GM18499 (cell line): ENCODE data around the gene PA2G4.
"Not testable (repeated sequence)": the region's sequence is repeated elsewhere in the genome, so short reads cannot be mapped to it uniquely, and the experiment has no call there.

Source experiments
- ATAC-seq: cut with Tn5 transposase; IDR thresholded peaks from one replicate; pipeline ENCODE4 v1.9.1; 2021; ENCODE audit warnings: moderate number of reproducible peaks; ENCODE audit not compliant: insufficient read depth, unreplicated experiment

Gene PA2G4

DNA sequence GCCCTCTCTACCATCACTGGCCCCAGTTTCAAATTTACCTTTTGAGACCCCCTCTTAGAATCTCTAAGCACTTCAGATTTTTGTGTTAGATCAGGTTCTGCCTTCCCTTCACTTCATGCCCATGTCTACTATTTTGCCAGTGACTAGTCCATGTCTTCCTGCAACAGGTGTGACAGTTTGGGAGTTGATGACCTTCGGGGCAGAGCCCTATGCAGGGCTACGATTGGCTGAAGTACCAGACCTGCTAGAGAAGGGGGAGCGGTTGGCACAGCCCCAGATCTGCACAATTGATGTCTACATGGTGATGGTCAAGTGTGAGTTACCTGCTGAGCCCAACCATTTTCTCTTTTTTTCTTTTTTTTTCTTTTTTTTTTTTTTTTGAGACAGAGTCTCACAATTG is 5.8 kb upstream of the PA2G4 start:
- no peak for ATAC-seq

- no peak for ATAC-seq
Observed at GRCh38 chr12:56099787-56100186, 4.6 kb upstream of the PA2G4 start.

DNA sequence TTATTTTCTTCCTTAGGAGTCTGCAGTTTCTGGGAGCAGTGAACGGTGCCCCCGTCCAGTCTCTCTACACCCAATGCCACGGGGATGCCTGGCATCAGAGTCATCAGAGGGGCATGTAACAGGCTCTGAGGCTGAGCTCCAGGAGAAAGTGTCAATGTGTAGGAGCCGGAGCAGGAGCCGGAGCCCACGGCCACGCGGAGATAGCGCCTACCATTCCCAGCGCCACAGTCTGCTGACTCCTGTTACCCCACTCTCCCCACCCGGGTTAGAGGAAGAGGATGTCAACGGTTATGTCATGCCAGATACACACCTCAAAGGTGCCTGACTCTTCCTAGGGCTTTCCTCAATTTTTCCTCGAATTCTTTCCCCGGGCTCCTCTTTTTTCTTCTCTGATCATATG is 3.3 kb upstream of the PA2G4 start:
- ATAC-seq = no peak

GRCh38 chr12:56102683-56103065 is 1.7 kb upstream of the PA2G4 start:
- no peak for ATAC-seq

DNA sequence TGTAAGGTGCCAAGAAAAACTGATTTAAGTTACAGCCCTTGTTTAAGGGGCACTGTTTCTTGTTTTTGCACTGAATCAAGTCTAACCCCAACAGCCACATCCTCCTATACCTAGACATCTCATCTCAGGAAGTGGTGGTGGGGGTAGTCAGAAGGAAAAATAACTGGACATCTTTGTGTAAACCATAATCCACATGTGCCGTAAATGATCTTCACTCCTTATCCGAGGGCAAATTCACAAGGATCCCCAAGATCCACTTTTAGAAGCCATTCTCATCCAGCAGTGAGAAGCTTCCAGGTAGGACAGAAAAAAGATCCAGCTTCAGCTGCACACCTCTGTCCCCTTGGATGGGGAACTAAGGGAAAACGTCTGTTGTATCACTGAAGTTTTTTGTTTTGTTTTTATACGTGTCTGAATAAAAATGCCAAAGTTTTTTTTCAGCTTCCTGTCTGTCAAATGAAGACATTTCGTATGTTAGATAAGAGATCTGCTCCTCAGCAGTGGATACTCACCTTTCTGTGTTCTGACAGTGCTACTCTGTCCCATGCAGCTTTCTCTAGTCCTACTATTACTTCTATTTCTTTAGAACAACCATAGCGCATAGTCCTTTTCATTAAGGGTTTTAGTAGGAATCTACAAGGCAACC is 1.2 kb upstream of the PA2G4 start:
- no peak for ATAC-seq

DNA sequence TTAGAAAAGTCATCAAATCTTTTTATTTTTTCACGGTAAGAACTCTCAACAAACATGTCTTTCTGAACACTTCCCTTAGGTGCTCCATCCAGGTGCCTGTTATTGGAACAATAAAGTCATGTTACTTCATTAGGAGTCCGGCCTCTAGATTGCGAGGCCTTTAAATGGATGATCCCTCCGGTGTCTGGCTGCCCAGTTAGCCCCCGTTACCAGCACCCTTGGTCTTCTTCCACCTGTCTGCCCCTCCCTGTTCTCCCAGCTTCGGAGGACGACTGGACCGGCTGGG is 593 bp upstream of the PA2G4 start:
- ATAC-seq = no peak

DNA sequence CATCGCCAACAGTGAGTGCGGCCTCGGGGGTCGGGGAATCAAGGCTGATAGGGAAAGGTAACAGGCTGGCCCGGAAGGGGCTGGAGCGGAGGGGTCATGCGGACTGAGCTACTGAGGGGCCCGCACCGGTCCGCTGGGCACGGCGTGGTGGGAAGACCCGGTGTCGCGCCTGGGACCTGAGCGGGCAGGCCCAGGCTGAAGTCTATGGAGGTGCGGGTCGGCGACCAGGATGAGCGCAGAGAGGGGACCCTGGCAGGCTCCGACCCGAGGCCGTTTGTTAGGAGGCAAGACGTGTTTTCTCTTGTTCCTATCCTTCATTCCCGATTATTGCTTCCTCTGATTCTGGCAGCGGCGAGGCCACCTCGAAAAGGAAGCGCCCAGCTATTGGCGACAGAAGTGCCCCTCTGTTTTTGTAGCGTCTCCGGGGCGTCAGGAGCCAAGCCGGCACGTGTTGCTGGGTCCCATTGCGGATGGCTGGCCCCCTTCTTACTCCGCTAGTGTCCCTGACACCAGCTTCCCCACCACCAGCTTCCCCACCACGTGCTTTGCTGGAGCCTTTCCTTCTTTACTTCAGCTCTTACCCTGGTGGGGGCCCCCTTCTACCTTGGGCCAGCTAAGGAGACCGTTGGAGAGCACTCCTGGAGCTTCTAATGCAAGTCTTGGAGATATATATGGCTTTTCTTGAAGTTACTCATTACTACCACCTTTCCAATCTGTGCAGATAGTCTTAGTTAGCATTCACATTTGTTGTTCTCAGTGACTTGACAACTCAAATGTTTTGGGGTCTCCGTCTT is 653 bp downstream of the PA2G4 start:
- ATAC-seq = peak; percentile 4

- ATAC-seq = no peak
Observed at GRCh38 chr12:56105609-56105902, 1.2 kb downstream of the PA2G4 start.

- no peak for ATAC-seq
Observed at GRCh38 chr12:56107242-56107641, 2.9 kb downstream of the PA2G4 start.

GRCh38 chr12:56110571-56110970 is 6.2 kb downstream of the PA2G4 start:
- ATAC-seq = no peak

DNA sequence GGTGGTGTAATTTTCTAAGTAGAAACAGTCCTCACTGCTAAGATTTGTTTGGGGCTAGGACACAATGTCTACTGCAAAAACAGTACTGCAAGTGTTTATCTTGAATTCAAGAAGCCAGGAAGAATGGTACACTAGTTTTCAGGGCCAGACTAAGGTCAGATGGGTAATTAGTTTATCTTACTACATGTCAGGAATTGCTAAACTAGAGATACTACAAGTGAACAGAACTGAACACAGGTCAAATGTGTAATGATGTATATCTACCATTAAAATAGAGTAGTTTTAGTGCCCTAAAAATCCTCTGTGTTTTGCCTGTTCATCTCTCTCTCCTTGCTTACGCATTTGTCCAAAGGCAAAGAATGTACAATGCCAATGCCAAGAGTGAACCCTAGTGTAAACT is 9.7 kb downstream of the PA2G4 start:
- no peak for ATAC-seq

DNA sequence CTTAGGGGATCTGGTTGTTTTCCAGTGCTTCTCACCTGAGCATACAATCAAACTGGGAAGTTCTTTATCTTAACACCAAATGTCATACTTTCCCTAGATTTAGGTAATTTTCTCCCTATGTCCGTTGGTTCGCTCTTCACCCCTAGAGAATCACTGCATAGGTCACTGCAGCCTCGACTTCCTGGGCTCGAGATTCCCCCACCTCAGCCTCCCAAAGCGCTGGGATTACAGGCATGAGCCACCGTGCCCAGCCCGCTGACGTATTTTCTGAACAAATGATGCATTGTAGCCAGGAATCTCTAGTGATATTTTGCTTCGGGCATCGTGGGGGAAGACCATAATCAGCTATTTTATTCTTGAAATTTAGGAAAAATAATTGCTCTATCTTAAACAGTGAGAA is 11.0 kb downstream of the PA2G4 start:
- no peak for ATAC-seq

DNA sequence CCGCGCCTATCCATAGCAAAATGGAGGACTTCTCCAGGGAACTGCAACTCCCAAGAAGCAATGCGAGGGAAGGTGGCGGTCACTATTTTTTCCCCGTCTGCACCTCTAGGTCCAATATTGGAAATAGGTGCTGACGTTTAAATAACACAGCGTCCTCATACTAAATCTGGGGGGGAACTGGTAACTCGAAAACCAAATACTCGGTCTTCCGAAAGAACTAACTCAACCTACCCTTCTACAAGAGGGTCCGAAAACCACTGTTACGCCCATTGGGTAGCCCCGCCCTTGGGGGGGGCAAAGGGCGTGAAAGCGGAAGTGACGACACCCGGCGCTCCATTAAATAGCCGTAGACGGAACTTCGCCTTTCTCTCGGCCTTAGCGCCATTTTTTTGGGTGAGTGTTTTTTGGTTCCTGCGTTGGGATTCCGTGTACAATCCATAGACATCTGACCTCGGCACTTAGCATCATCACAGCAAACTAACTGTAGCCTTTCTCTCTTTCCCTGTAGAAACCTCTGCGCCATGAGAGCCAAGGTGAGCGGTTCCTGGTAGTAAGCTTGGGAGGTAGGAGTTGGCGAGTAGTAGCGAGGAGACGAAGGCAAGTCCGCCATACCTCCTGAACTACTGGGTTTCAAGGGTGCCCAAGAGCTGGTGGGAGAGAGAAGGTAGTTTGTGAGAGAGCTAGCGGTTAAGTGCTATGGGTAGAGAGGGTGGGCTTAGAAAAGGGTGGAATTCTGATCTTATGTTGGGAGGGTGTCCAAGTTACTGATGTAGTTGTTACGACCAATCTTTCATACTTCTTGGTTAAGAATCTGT is 12.1 kb downstream of the PA2G4 start, which contains the start of gene RPL41:
Gene RPL41, plus strand, starts transcription at position 367 of the 815 bp plus-strand sequence.
- peak; percentile 31 for ATAC-seq

DNA sequence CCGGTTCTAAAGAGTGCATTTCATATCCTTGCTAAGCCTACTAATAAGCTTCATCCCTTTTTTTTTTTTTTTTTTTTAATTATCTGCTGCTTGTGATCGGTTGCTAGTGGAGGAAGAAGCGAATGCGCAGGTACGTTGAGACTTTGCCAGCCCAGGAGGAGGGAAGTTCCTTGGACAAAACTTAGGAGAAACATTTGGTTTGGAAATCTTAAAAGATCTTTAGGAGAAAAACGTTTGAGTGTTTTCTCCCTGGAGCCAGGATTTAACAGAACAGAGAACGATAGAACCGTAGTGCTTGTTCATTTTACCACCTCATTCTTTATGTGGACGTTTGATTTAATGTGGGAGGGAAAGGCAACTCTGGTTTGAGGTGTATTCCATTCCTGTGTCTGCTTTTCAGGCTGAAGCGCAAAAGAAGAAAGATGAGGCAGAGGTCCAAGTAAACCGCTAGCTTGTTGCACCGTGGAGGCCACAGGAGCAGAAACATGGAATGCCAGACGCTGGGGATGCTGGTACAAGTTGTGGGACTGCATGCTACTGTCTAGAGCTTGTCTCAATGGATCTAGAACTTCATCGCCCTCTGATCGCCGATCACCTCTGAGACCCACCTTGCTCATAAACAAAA is 12.8 kb downstream of the PA2G4 start:
- not testable (repeated sequence) for ATAC-seq

GRCh38 chr12:56117778-56118687 is 13.7 kb downstream of the PA2G4 start, which contains the start of gene ZC3H10:
Gene ZC3H10, plus strand, starts transcription at chr12:56118266. Its CDS starts 2,297 bp downstream, at chr12:56120563.
- peak; percentile 81 for ATAC-seq

DNA sequence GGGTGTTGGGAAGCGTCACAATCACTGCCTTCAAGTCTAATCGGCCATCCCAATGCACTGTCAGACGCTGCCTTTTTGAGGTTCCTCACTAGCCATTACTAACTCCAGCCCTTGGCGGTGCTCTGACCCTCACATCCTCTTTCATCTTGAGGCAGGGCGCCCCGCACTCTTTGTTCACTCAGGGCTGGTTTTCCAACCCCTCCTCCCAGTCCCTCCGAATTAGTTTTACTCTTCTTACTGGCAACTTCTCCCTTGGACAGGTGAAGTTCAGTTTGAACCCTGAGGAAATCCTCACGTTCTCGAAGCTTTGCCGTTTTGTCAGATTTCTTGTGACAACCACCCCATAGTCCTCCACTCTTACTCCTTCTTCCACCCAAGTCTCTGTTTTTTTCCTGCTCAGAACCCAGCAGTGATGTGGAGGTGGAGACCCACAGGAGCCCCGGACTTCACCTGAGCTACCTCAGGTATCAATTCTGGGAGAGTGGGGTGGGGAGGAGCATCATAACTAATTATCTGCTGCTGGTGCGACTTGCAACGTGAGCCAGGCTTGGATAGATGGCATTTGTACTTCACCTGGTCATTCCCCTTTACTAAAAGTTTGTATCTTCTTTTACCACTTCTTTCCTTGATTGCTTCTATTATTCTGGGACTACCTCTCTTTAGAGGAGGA is 14.5 kb downstream of the PA2G4 start:
- ATAC-seq = no peak

- ATAC-seq = no peak
Observed at GRCh38 chr12:56119361-56119796, 15.0 kb downstream of the PA2G4 start.

DNA sequence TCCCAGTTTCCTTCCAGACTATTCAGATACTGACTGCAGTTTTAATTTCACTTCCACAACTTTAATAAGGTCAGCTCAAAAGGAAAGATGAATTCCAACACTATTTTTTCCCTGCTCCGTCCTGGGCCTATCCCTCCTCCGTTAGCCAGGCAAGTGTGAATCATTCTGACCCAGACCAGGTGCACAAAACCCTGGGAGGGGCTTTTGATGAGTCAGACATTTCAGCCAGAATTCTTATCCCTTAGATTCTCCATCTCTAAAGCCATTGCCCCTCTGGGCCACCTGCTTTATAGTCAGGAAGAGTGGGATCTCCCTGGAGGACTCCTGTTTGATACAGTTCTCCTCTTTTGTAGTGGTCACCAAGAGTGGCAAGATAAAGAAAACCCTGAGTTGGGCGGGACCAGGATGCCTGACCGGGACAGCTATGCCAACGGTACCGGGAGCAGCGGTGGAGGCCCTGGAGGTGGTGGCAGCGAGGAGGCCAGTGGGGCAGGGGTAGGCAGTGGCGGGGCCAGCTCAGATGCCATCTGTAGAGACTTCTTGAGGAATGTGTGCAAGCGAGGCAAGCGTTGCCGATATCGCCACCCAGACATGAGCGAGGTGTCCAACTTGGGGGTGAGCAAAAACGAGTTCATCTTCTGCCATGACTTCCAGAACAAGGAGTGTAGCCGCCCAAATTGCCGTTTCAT is 15.9 kb downstream of the PA2G4 start:
- ATAC-seq = no peak
